ENCODE results near the gene CD40LG.

GRCh38 chrX:136635235-136635634 is 12.7 kb upstream of the CD40LG start:
- TF ChIP-seq POLR2A (IDR thresholded peaks at IDR 0.05) (no peak), CTCF (IDR thresholded peaks at IDR 0.05) (no peak), POLR2AphosphoS5 (IDR thresholded peaks at IDR 0.05) (no peak)
